Endothelial cell of umbilical vein (primary cell): ENCODE data around the gene SOD3. TPM values are rescaled to one million over a fixed set of nuclear protein-coding genes. Genes with fewer than 3 reads are reported as not detected.

ENCODE experiments used
- BruUV-seq: library from RNA; stranded (reverse); fragments of 400-500 nt; replicated peaks from 2 replicates; lab custom pipeline; 2021; lab: Mats Ljungman, UMichigan
- CTCF ChIA-PET: fragments of 300-600, 350-600 bp; sonication (Branson Sonifier 250); formaldehyde crosslinking; loops from one replicate; lab custom pipeline; 2021; ENCODE audit warnings: antibody characterized with exemption, inconsistent platforms; lab: Charles Lee
- POLR2A ChIA-PET: fragments of 300-600, 350-600 bp; sonication (Branson Sonifier 250); formaldehyde crosslinking; loops from one replicate; lab custom pipeline; 2021; ENCODE audit warnings: antibody characterized with exemption, inconsistent platforms; lab: Charles Lee
- DNase-seq: peaks from one replicate; pipeline ENCODE4 v3.0.0-alpha.2; 2011; ENCODE audit warnings: low read depth, low spot score
- FAIRE-seq: peaks from 2 replicates; lab custom pipeline; 2011; peaks lifted over from hg19 to GRCh38; lab: Jason Lieb, UNC
- H2AFZ ChIP-seq: 2 replicates; pipeline ENCODE4 v1.6.0; 2012; ENCODE audit warnings: low read depth, low read length, control low read depth, inconsistent platforms
- H3K27ac ChIP-seq: 2 replicates; pipeline ENCODE4 v1.5.1; 2011; ENCODE audit warnings: low read depth, mild to moderate bottlenecking, control low read depth, low read length, moderate library complexity; ENCODE audit not compliant: insufficient read depth
- H3K27me3 ChIP-seq, 2 experiments: 2 replicates each; pipeline versions ENCODE4 v1.6.0 to v1.6.1; 2011; ENCODE audit warnings: low read length in 2 of 2, mixed read lengths in 1 of 2; ENCODE audit not compliant: control insufficient read depth in 2 of 2, insufficient read depth in 2 of 2
- H3K36me3 ChIP-seq, 2 experiments: 2 replicates in 1 of 2; 3 replicates in 1 of 2; pipeline ENCODE4 v1.5.1; 2011; ENCODE audit warnings: low read length in 2 of 2, mild to moderate bottlenecking in 1 of 2, moderate library complexity in 1 of 2; ENCODE audit not compliant: control insufficient read depth in 2 of 2, insufficient read depth in 2 of 2; ENCODE audit errors: extremely low read depth in 1 of 2
- H3K4me1 ChIP-seq: 3 replicates; pipeline ENCODE4 v1.5.1; 2011; ENCODE audit warnings: mild to moderate bottlenecking, low read length; ENCODE audit not compliant: control insufficient read depth, insufficient read depth; ENCODE audit errors: extremely low read depth
- H3K4me2 ChIP-seq: 2 replicates; pipeline ENCODE4 v1.6.1; 2011; ENCODE audit warnings: low read length, control low read depth, mixed read lengths; ENCODE audit not compliant: insufficient read depth
- H3K4me3 ChIP-seq, 3 experiments: fragments of 200-600 bp in 1 of 3; sonication (generic), shearing (Covaris generic) in 1 of 3; replicated peaks in 1 of 3; 2 replicates each; pipeline ENCODE4 v1.5.1; 2011 to 2016; ENCODE audit warnings: control low read depth in 3 of 3, low read length in 3 of 3, mild to moderate bottlenecking in 2 of 3, inconsistent platforms in 1 of 3, low read depth in 1 of 3, moderate library complexity in 1 of 3; ENCODE audit not compliant: insufficient read depth in 1 of 3
- H3K79me2 ChIP-seq: 2 replicates; pipeline ENCODE4 v1.6.0; 2012; ENCODE audit warnings: low read length, inconsistent platforms; ENCODE audit not compliant: control insufficient read depth, insufficient read depth
- H3K9ac ChIP-seq: replicated peaks from 2 replicates; pipeline ENCODE3; 2011; ENCODE audit warnings: low read length, control low read depth; ENCODE audit not compliant: insufficient read depth; ENCODE audit errors: extremely low read depth
- H3K9me1 ChIP-seq: replicated peaks from 3 replicates; pipeline ENCODE4 v1.6.0; 2011; ENCODE audit warnings: mild to moderate bottlenecking, low read length; ENCODE audit not compliant: control insufficient read depth, insufficient read depth; ENCODE audit errors: extremely low read depth
- H3K9me3 ChIP-seq: replicated peaks from 2 replicates; pipeline ENCODE4 v1.5.1; 2012; ENCODE audit warnings: low read length, inconsistent platforms; ENCODE audit not compliant: control insufficient read depth, insufficient read depth
- H4K20me1 ChIP-seq: replicated peaks from 2 replicates; pipeline ENCODE3; 2011; ENCODE audit warnings: mild to moderate bottlenecking, low read length; ENCODE audit not compliant: control insufficient read depth, insufficient read depth; ENCODE audit errors: extremely low read depth
- EZH2 ChIP-seq: IDR thresholded peaks from 2 replicates; pipeline ENCODE4 v1.6.1; 2012; ENCODE audit warnings: borderline replicate concordance, low read depth, mild to moderate bottlenecking, moderate library complexity, low read length, inconsistent platforms; ENCODE audit not compliant: severe bottlenecking
- FOS ChIP-seq: IDR thresholded peaks from 2 replicates; pipeline ENCODE4 v1.6.1; 2011; ENCODE audit warnings: mild to moderate bottlenecking, low read length, moderate library complexity, borderline replicate concordance; ENCODE audit not compliant: insufficient read depth
- GATA2 ChIP-seq: IDR thresholded peaks from 2 replicates; pipeline ENCODE4 v1.7.0; 2011; ENCODE audit warnings: low read depth, mild to moderate bottlenecking, moderate library complexity, mixed read lengths, low read length; ENCODE audit not compliant: insufficient read length, insufficient read depth
- JUN ChIP-seq: IDR thresholded peaks from 2 replicates; pipeline ENCODE4 v1.6.1; 2011; ENCODE audit warnings: borderline replicate concordance, low read depth; ENCODE audit not compliant: insufficient read length, insufficient read depth
- MYC ChIP-seq: IDR thresholded peaks from one replicate; pipeline ENCODE4 v1.6.1; 2011; ENCODE audit warnings: mild to moderate bottlenecking, low read depth, low read length
- POLR2A ChIP-seq: IDR thresholded peaks from 2 replicates; pipeline ENCODE4 v1.6.1; 2012; ENCODE audit warnings: low read depth, mild to moderate bottlenecking, control low read depth, low read length
- POLR2AphosphoS5 ChIP-seq: IDR thresholded peaks from 2 replicates; pipeline ENCODE4 v1.6.1; 2012; ENCODE audit warnings: low read depth, mild to moderate bottlenecking, control low read depth, low read length, moderate library complexity; ENCODE audit not compliant: insufficient read depth
- dilution Hi-C: fragments of 300-500 bp; cut with MboI; formaldehyde crosslinking; loops from one replicate; pipeline ENCODE4 v1.15.0; 2019; ENCODE audit warnings: low sequenced_read_pairs; ENCODE audit not compliant: extremely low pct_ligation_motif_present
- intact Hi-C: fragments of 100-400 bp; cut with micrococcal nuclease; formaldehyde crosslinking; loops from one replicate; pipeline ENCODE4 v1.10.0; 2022
- polyA plus RNA-seq, 4 experiments: library from polyadenylated mRNA; depleted of rRNA in 3 of 4; stranded (reverse) in 3 of 4; unstranded in 1 of 4; fragments of >200 nt; gene quantifications; 2 replicates each; pipeline versions ENCODE4 v1.2.1 to v1.2.3, GENCODE V29; 2011 to 2012; ENCODE audit warnings: missing spikeins in 1 of 4
- total RNA-seq: library from RNA; stranded (reverse); gene quantifications from 2 replicates; pipeline ENCODE4 v1.2.3, GENCODE V29; 2021
- TF ChIP-seq, protein P1 (sequence below), 2 donors: IDR thresholded peaks; 1 replicate in 1 of 2; 2 replicates in 1 of 2; pipeline ENCODE4 v1.5.1; 2011; ENCODE audit warnings: low read length in 2 of 2, mild to moderate bottlenecking in 2 of 2, moderate library complexity in 2 of 2, control low read depth in 1 of 2, inconsistent platforms in 1 of 2, low read depth in 1 of 2; ENCODE audit not compliant: insufficient read depth in 1 of 2; ENCODE audit errors: extremely low read depth in 1 of 2
- TF ChIP-seq, protein P2 (sequence below): IDR thresholded peaks from 2 replicates; pipeline ENCODE4 v1.6.1; 2011; ENCODE audit not compliant: insufficient read depth, insufficient read length

Gene SOD3
- total and polyA plus RNA-seq, 2 donors (not counting 3 experiments of a cell fraction or from before 2014, with no cell fraction given) = not detected

DNA sequence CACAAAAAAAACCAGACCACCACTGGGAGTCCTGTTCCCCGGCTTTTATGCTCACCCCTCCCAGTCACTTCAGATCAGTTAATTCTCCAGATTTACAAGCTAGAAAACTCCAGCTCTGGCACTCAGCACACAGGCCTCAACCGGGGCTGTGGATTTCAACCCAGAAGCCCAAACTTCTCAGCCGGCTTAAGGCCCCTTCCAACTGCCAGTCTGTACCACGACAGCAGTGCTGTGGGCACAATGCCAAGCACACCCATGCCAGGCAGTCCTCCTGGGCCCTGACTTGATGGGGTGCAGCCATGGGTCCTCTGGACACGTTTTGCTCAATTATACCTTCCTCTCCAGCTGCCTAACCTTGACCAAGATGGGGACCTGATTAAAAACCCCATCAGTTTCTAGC is 12.2 kb downstream of the SOD3 start:
- H3K9me3 ChIP-seq = no peaks in the 10 kb centered on the region
- dilution Hi-C loops (no loop called here), intact Hi-C loops (no loop called here)
- H3K36me3 ChIP-seq = no peaks in the 10 kb centered on the region
- FAIRE-seq (no peak), DNase-seq (no peak)
- POLR2A ChIA-PET = no interaction called here
- no peak overlapping the region for H3K9ac ChIP-seq
- H2AFZ ChIP-seq = no peak overlapping the region
- no peak overlapping the region for H3K4me3 ChIP-seq
- TF ChIP-seq MYC = no peak
- TF ChIP-seq EZH2 = no peak
- TF ChIP-seq, protein P1, sequence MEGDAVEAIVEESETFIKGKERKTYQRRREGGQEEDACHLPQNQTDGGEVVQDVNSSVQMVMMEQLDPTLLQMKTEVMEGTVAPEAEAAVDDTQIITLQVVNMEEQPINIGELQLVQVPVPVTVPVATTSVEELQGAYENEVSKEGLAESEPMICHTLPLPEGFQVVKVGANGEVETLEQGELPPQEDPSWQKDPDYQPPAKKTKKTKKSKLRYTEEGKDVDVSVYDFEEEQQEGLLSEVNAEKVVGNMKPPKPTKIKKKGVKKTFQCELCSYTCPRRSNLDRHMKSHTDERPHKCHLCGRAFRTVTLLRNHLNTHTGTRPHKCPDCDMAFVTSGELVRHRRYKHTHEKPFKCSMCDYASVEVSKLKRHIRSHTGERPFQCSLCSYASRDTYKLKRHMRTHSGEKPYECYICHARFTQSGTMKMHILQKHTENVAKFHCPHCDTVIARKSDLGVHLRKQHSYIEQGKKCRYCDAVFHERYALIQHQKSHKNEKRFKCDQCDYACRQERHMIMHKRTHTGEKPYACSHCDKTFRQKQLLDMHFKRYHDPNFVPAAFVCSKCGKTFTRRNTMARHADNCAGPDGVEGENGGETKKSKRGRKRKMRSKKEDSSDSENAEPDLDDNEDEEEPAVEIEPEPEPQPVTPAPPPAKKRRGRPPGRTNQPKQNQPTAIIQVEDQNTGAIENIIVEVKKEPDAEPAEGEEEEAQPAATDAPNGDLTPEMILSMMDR (IDR thresholded peaks at IDR 0.05; ENCODE audit: extremely low read depth in 1 of 2, insufficient read depth in 1 of 2, low read depth in 1 of 2, low read length in 2 of 2) = no peak
- no peak for TF ChIP-seq FOS
- no peak for TF ChIP-seq JUN
- TF ChIP-seq, protein P2, sequence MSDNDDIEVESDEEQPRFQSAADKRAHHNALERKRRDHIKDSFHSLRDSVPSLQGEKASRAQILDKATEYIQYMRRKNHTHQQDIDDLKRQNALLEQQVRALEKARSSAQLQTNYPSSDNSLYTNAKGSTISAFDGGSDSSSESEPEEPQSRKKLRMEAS = no peak
- no peak for TF ChIP-seq GATA2
- TF ChIP-seq POLR2AphosphoS5 = no peak
- TF ChIP-seq POLR2A = no peak
- H3K9me1 ChIP-seq = no peaks in the 10 kb centered on the region
- no peaks in the 10 kb centered on the region for H3K79me2 ChIP-seq
- CTCF ChIA-PET = interaction anchor here (0.7 to 0.8 kb wide), 2 partner anchors 14 to 107 kb away, joined by 3 read pairs; no protein-coding TSS in a partner anchor
- no peaks in the 10 kb centered on the region for H4K20me1 ChIP-seq
- H3K27ac ChIP-seq = no peak overlapping the region
- no TSS peak for BruUV-seq
- no peaks in the 10 kb centered on the region for H3K4me1 ChIP-seq
- H3K4me2 ChIP-seq = no peak overlapping the region
- H3K27me3 ChIP-seq = peaks cover 1 to 3% of the 10 kb centered on the region in 2 experiments
